Bladder microvascular endothelial cell (primary cell): ENCODE measurements around the gene C19orf33. TPM values are rescaled to one million over a fixed set of nuclear protein-coding genes. Genes with fewer than 3 reads are reported as not detected.

ENCODE experiments used
- total RNA-seq: library from RNA; depleted of rRNA; stranded (reverse); fragments of >200 nt; gene quantifications from 2 replicates; pipeline ENCODE4 v1.2.3, GENCODE V29; 2014

The C19orf33 gene
- 1.1 and 34.5 TPM in 2 replicates for total RNA-seq

GRCh38 chr19:38303517-38304351 is at the start of gene C19orf33:
TSS of gene C19orf33 (plus strand) at chr19:38304251. CDS start at chr19:38304262, 11 bp downstream.

GRCh38 chr19:38264486-38265212 is 39.4 kb upstream of the C19orf33 start, which contains the start of gene SPINT2:
TSS of gene SPINT2 (plus strand) at chr19:38264573. CDS start at chr19:38264893, 320 bp downstream.

GRCh38 chr19:38315657-38316476 is 11.8 kb downstream of the C19orf33 start, which contains the start of gene YIF1B:
TSS of gene YIF1B (minus strand) at chr19:38315947. CDS start at chr19:38315917, 30 bp downstream.

GRCh38 chr19:38319421-38320258 is 15.6 kb downstream of the C19orf33 start, which contains the start of gene KCNK6:
TSS of gene KCNK6 (plus strand) at chr19:38319845. CDS start at chr19:38319951, 106 bp downstream.

Other genes with a start within 250 kb of the C19orf33 start
- 0.31 and 0.32 TPM in 2 replicates for gene DPF1, start 80.0 kb upstream of the C19orf33 start, total RNA-seq
- 4.4 and 6.1 TPM in 2 replicates for gene PPP1R14A, start 47.9 kb upstream of the C19orf33 start, total RNA-seq
- gene SPINT2, start 39.7 kb upstream of the C19orf33 start, total RNA-seq = 7.0 and 61.4 TPM in 2 replicates
- 74.0 and 89.5 TPM in 2 replicates for gene YIF1B, start 11.7 kb downstream of the C19orf33 start, total RNA-seq
- gene KCNK6, start 15.6 kb downstream of the C19orf33 start, total RNA-seq = 7.8 and 11.1 TPM in 2 replicates
- gene CATSPERG, start 31.6 kb downstream of the C19orf33 start, total RNA-seq = 0.16 and 3.5 TPM in 2 replicates
- 200 and 216 TPM in 2 replicates for gene PSMD8, start 70.3 kb downstream of the C19orf33 start, total RNA-seq
- 0.13 and 0.16 TPM in 2 replicates for gene GGN, start 83.8 kb downstream of the C19orf33 start, total RNA-seq
- 0.76 and 1.8 TPM in 2 replicates for gene SPRED3, start 84.4 kb downstream of the C19orf33 start, total RNA-seq
- gene FAM98C, start 98.8 kb downstream of the C19orf33 start, total RNA-seq = 4.5 and 5.8 TPM in 2 replicates
- gene RASGRP4, start 122.0 kb downstream of the C19orf33 start, total RNA-seq = not detected in 2 replicates
- not detected in 2 replicates for gene RYR1, start 129.4 kb downstream of the C19orf33 start, total RNA-seq